Measurements from ENCODE around the gene CDK5RAP3. TPM values are rescaled to one million over a fixed set of nuclear protein-coding genes. Genes with fewer than 3 reads are reported as not detected.

Gene CDK5RAP3
- polyA plus RNA-seq, 1 experiment, result 71.2 TPM

DNA sequence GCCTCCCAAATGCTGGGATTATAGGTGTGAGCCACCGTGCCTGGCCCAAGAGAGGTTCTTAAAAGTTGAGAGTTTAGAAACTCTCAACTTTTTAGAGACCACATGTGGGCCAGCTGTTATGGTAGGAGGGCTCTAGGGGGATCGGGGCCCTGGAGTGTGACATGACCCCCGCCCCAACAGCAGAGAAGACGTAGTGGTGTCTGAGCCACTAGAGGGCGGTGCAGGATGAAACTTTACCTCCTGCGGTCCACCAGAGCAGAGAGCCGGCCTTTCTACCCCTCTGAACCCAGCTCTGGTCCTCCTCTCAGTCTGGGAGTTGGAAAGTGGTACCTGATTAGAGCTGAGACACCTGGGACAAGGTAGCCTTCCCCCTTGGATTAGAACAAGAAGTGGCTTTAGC is 7.4 kb downstream of the CDK5RAP3 start:
- Histone ChIP-seq H3K9me3 (ENCODE audit: control insufficient read depth, insufficient read depth, low read length) (no peaks in the 10 kb centered on the region), H3K4me3 (ENCODE audit: low read depth, low read length) (no peak overlapping the region), H3K27me3 (ENCODE audit: control insufficient read depth, insufficient read depth, low read length) (no peaks in the 10 kb centered on the region), H3K27ac (ENCODE audit: low read depth, low read length) (no peak overlapping the region)
- CTCF ChIA-PET, result interaction anchor here (0.6 to 5.0 kb wide), 26 partner anchors 8 to 153 kb away, joined by 3 to 185 read pairs (median 6); partner anchors contain the start of genes CDK5RAP3, PNPO and PRR15L
- peak; percentile 77 for TF ChIP-seq CTCF (IDR thresholded peaks at IDR 0.05; ENCODE audit: low read depth, low read length)
- DNase-seq (ENCODE audit: low read depth, low spot score), result peak; percentile 32
- POLR2A ChIA-PET, result interaction anchor here (0.8 to 1.3 kb wide), 3 partner anchors 39 to 42 kb away, joined by 3 to 7 read pairs (median 4); no protein-coding TSS in a partner anchor

GRCh38 chr17:47980541-47980940 is 9.6 kb downstream of the CDK5RAP3 start:
- no peaks in the 10 kb centered on the region for H3K9me3 ChIP-seq (ENCODE audit: control insufficient read depth, insufficient read depth, low read length)
- no peak for TF ChIP-seq CTCF (IDR thresholded peaks at IDR 0.05; ENCODE audit: low read depth, low read length)
- CTCF ChIA-PET, result interaction anchor here (5.0 kb wide), 1 partner anchor 36 kb away, joined by 185 read pairs; no protein-coding TSS in a partner anchor
- no peak for DNase-seq (ENCODE audit: low read depth, low spot score)
- H3K27me3 ChIP-seq (ENCODE audit: control insufficient read depth, insufficient read depth, low read length), result no peaks in the 10 kb centered on the region
- no peak overlapping the region for H3K27ac ChIP-seq (ENCODE audit: low read depth, low read length)
- H3K4me3 ChIP-seq (ENCODE audit: low read depth, low read length), result no peak overlapping the region
- POLR2A ChIA-PET, result interaction anchor here (0.9 kb wide), 1 partner anchor 39 kb away, joined by 3 read pairs; the partner anchor contains the start of gene PNPO

DNA sequence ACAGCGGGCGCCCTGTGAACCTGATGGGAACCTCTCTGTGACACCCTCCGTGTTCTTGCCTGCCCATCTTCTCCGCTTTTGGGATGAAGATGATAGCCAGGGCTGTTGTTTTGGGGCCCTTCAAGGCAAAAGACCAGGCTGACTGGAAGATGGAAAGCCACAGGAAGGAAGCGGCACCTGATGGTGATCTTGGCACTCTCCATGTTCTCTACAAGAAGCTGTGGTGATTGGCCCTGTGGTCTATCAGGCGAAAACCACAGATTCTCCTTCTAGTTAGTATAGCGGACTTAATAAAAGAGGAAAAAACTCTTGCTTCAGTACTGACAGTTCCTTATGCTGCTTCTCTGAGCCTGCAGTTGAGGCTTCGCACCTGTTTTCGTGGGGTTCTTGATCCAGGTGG is 10.5 kb downstream of the CDK5RAP3 start:
- DNase-seq (ENCODE audit: low read depth, low spot score), result no peak
- H3K4me3 ChIP-seq (ENCODE audit: low read depth, low read length), result no peak overlapping the region
- no peaks in the 10 kb centered on the region for H3K9me3 ChIP-seq (ENCODE audit: control insufficient read depth, insufficient read depth, low read length)
- no peaks in the 10 kb centered on the region for H3K27me3 ChIP-seq (ENCODE audit: control insufficient read depth, insufficient read depth, low read length)
- CTCF ChIA-PET, result interaction anchor here (0.5 to 5.0 kb wide), 2 partner anchors 10 to 35 kb away, joined by 3 to 185 read pairs; partner anchors contain the start of gene CDK5RAP3
- POLR2A ChIA-PET, result no interaction called here
- no peak for TF ChIP-seq CTCF (IDR thresholded peaks at IDR 0.05; ENCODE audit: low read depth, low read length)
- H3K27ac ChIP-seq (ENCODE audit: low read depth, low read length), result no peak overlapping the region

DNA sequence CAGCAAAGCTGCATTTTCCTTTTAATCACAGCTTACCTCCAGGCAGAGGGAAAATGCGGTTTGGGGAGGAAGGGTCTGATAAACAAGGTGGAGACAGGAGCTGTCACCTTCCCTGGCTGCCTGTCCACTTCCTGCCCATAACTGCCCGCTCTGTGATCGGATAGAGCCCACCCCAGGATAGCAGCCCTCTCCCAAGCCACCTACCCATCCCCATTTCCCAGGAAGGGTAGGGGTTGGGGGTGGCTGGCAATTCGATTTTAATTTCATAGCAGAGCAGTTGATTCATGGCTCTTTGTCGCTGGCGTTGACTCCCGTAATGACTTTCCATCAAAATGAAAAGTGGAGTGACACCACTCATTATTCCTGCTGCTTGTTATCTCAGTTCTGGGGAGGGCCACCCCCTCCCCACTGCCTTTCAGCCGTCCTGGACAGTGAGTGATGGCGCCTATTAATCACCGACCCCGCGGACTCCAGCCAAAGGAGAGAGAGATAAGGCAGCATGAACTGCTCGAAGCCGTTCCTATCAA is 11.2 kb downstream of the CDK5RAP3 start:
- CTCF ChIA-PET, result interaction anchor here (5.0 kb wide), 1 partner anchor 34 kb away, joined by 185 read pairs; no protein-coding TSS in a partner anchor
- POLR2A ChIA-PET, result interaction anchor here (0.6 kb wide), 1 partner anchor 33 kb away, joined by 3 read pairs; no protein-coding TSS in a partner anchor

More for the DNA sequence above, 11.2 kb downstream of the CDK5RAP3 start:
- H3K4me3 ChIP-seq (ENCODE audit: low read depth, low read length), result no peak overlapping the region
- H3K27me3 ChIP-seq (ENCODE audit: control insufficient read depth, insufficient read depth, low read length), result no peaks in the 10 kb centered on the region
- no peak overlapping the region for H3K27ac ChIP-seq (ENCODE audit: low read depth, low read length)
- H3K9me3 ChIP-seq (ENCODE audit: control insufficient read depth, insufficient read depth, low read length), result no peaks in the 10 kb centered on the region
- no peak for TF ChIP-seq CTCF (IDR thresholded peaks at IDR 0.05; ENCODE audit: low read depth, low read length)
- DNase-seq (ENCODE audit: low read depth, low spot score), result no peak

Measured in AG04450 (cell line).